WI38 (cell line): ENCODE data around the gene BTG1.
"Not testable (repeated sequence)": the region's sequence is repeated elsewhere in the genome, so short reads cannot be mapped to it uniquely, and the experiment has no call there.

Experiments used
- H3K4me3 ChIP-seq: 2 replicates; pipeline ENCODE4 v1.5.1; 2011; ENCODE audit warnings: low read depth, mild to moderate bottlenecking, control low read depth, low read length
- CTCF ChIP-seq: IDR thresholded peaks from 2 replicates; pipeline ENCODE4 v1.5.1; 2012; ENCODE audit warnings: low read depth, mild to moderate bottlenecking, control low read depth, low read length

BTG1 gene

GRCh38 chr12:92138144-92138543 lies 7.5 kb downstream of the BTG1 start:
- peak overlapping the region; percentile 34 for H3K4me3 ChIP-seq
- no peak for TF ChIP-seq CTCF

DNA sequence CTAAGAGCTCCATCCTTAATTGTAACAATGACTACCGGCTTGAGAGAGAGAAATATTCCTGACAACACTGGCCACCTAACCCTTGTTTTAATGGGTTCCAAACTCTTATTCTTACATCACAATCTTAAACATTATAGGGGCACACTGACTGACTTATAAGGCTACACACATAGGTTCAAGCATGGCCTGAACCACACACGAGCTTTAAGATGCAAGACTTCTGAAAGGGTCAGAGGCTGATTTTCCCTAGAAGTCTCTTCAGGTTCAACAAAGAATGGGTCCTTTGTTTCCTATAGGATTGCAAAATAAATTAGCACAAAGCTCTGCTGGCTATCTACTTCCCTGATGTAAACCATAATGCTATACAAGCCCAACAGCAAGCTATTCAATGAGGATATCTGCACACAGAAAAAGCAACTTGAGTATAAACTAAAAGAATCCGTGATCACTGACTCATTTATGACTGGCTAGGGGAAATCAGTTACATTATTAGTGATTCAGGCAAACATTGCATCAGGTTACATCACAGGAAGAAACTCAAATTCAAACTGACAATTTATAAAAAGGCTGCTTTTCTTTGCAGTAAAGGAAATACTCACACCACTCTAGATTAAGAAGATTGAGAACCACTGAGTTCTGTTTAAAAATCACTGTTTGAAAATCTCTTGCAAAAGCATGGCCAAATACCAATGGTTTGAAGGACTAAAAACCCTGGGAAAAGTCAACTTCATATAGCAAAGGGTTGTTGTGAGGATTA lies 8.5 kb downstream of the BTG1 start:
- peak overlapping the region; percentile 17; the same call in 1 of the 2 replicates for H3K4me3 ChIP-seq
- no peak for TF ChIP-seq CTCF

GRCh38 chr12:92136026-92136730 lies 9.5 kb downstream of the BTG1 start:
- TF ChIP-seq CTCF: no peak
- H3K4me3 ChIP-seq: no peak overlapping the region

DNA sequence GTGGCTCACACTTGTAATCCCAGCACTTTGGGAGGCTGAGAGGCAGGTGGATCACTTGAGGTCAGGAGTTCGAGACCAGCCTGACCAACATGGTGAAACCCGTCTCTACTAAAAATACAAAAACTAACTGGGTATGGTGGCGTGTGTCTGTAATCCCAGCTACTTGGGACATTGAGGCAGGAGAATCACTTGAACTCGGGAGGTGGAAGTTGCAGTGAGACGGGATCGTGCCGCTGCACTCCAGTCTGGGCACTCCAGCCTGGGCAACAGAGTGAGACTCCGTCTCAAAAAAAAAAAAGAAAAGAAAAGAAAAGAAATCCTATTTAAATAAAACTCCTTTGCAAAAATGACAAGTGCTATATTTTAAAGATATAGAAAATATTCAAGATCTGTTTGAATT lies 10.1 kb downstream of the BTG1 start:
- H3K4me3 ChIP-seq: not testable (repeated sequence)

DNA sequence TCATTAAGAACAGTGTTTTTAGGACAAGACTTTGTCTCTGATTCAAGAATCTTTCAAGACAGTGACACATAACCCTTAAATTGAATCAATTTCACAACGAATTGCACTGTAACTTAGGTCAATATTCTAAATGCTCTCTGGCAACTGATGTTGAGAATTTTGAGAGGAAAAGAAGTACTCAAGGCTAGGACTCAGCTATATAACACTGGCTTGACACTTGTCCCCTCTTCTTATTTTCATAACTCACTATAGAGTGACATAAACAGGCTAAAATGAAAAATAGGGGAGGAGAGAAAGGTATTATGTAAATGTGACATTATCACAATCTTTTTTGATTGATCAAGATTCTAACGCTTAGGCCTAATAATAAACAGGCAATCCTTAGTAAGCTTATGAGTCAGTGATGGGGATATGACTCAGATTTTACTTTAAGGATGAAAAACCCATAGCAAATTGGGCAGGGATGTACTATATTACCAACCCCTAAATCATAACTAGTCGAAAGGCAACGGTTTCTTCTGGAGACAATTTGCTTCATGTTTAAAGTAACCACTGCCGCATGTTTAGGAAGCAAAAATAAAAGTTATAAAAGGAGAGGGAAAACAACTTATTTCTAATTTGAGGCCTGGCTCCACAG lies 10.9 kb downstream of the BTG1 start:
- no peak overlapping the region for H3K4me3 ChIP-seq
- no peak for TF ChIP-seq CTCF

- no peak for TF ChIP-seq CTCF
- no peak overlapping the region for H3K4me3 ChIP-seq
Observed at GRCh38 chr12:92133795-92134637, 11.6 kb downstream of the BTG1 start.

DNA sequence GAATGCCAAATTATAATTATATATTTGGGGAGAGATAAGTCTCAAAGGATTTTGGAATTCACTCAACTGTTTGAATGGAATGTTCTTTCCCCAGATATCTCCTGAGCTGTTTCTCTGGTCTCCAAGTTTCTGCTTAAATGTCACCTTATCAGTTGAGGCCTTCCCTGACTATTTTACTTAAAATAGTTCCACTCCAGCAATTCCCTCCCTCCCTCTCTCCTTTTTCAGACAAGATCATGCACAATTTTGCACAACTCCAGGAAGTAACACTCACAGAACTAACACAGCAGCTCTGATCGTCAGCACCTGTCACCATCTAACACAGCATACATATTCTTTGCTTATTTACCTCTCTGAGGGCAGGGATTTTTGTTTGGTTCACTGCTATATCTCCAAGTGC lies 12.5 kb downstream of the BTG1 start:
- H3K4me3 ChIP-seq: no peak overlapping the region
- TF ChIP-seq CTCF: no peak
